Activated CD4-positive, CD25-positive, alpha-beta regulatory T cell treated with anti-CD3 and anti-CD28 coated beads, Interleukin-2, amount 50 U/mL, for 16 hours (primary cell): Measurements from ENCODE around the gene PHF2.

ENCODE experiments used
- DNase-seq: peaks from one replicate; pipeline ENCODE4 v3.0.0-alpha.2; 2020; ENCODE audit warnings: low read depth, low spot score

PHF2 gene

GRCh38 chr9:93576258-93577077, at the start of gene PHF2:
PHF2 (plus strand) TSS chr9:93576584; CDS start chr9:93576774, 190 bp downstream.
- DNase-seq, result no peak

GRCh38 chr9:93531374-93531773, 45.0 kb upstream of the PHF2 start:
- DNase-seq, result no peak

DNA sequence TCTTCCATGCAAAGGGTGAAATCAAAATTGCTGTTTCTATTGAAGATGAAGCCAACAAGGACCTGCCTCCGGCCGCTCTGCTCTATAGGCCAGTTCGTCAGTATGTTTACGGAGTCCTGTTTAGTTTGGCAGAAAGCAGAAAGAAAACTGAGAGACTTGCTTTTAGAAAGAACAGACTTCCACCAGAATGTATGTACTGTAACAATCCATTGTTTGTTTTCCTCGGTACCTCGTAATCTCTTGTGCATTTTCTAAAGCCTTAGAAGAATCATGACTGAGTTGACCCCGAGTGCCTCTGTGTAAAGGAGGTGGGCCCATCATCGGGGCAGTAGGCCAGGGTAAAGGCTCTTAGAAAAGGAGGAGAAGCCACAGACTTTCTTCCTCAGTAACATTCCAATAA, 44.2 kb upstream of the PHF2 start:
- DNase-seq, result no peak

DNA sequence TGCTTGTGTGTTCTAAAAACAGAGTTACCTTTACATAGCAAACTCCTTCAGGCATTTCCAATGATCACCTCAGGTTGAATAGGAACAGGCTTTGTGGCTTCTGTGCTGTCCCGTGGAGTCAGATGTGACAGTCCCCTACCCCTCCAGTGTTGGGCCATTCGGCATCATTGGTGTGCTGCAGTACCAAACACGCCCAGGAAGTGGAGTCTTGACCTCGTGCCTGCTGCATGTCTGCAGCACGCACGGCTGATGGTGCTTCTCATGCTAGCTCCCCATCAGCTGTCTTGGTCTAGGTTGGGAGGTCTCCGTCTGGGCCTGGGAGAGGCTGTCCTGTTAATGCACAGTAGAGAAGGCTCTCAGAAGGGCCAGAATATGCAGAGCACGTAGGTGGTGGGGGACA, 42.5 kb upstream of the PHF2 start:
- DNase-seq, result no peak

- DNase-seq, result no peak
These were observed 40.2 kb upstream of the PHF2 start for GRCh38 chr9:93536167-93536566.

- DNase-seq, result no peak
These were observed 39.5 kb upstream of the PHF2 start for GRCh38 chr9:93536874-93537273.

DNA sequence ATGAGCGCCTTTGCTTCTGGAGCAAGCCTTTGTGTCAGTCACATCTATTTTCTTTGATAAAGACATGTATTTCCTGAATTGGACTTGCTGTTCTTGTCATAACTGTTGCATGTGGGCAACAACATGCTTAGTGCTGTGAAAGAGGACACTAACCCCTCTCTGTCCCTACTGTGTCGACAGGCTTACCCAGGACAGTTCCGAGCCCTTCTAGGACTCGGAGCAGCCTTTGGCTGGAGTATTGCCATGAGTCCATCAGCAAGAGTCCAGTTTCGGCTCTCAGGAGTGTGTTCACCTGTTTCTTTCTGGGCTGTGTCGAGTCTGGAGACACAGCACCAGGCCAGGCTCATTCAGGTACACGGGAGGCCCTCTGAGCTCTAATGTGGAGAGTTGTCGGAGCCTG, 36.1 kb upstream of the PHF2 start:
- DNase-seq, result no peak

- no peak for DNase-seq
These were observed 35.4 kb upstream of the PHF2 start for GRCh38 chr9:93541005-93541404.

- DNase-seq, result no peak
These were observed 34.6 kb upstream of the PHF2 start for GRCh38 chr9:93541581-93542349.

- DNase-seq, result no peak
These were observed 33.3 kb upstream of the PHF2 start for GRCh38 chr9:93543117-93543516.

- DNase-seq, result no peak
These were observed 30.0 kb upstream of the PHF2 start for GRCh38 chr9:93546356-93546755.

DNA sequence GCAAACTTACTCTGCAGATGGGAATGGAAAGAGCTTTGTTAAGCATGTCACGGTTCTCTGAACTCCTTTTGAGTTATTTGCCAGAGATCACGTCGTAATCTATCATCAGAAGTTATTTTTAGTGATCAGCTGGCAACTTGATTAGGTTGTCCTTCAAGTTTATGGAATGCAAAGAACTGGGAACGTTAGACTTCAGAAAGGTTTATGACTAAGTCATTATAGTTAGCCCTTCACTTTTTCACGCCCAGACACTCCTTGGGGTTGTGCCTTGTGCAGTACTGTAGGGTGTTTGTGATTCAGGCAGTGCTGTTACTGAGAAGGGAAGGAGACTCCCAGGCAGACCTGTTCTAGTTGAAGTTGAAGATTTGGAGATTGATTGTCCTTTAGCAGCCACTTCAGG, 26.8 kb upstream of the PHF2 start:
- no peak for DNase-seq

DNA sequence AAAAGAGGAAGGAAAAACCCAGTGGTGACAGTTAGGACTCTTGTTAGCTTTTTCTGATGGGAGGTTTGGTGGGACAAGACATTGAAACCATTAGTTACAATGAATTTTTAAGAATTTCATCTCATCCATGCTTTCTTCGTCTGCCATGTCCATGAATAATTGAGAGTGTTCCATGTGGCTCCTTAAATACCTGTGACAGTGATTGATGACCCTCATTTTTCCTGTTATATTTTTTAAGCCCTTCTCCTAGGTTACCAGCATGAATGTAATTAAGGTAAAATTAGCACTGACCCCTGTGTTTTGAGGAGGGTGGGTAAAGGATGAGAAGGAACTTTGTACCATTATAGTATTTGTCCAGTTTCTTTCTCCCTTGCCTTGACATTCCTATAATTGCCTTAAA, 23.5 kb upstream of the PHF2 start:
- DNase-seq, result no peak

DNA sequence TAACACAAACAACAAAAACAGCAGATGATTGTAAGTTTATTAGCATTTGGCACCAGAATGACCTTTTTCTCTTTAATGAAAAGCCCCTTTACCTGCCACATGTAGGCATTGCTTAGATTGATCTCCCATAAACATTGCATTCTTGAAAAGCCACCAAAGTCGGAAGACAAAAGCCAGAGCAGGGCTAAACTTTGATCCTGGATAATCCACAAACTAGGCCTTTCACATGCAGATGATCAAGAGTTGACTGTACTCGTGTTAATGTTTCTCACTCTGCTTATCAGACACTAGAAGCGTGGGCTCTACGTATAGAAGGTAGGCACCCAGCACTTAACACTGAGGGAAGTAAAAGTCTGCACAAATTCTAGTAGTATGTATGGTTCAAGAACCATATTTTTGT, 21.0 kb upstream of the PHF2 start:
- no peak for DNase-seq

DNA sequence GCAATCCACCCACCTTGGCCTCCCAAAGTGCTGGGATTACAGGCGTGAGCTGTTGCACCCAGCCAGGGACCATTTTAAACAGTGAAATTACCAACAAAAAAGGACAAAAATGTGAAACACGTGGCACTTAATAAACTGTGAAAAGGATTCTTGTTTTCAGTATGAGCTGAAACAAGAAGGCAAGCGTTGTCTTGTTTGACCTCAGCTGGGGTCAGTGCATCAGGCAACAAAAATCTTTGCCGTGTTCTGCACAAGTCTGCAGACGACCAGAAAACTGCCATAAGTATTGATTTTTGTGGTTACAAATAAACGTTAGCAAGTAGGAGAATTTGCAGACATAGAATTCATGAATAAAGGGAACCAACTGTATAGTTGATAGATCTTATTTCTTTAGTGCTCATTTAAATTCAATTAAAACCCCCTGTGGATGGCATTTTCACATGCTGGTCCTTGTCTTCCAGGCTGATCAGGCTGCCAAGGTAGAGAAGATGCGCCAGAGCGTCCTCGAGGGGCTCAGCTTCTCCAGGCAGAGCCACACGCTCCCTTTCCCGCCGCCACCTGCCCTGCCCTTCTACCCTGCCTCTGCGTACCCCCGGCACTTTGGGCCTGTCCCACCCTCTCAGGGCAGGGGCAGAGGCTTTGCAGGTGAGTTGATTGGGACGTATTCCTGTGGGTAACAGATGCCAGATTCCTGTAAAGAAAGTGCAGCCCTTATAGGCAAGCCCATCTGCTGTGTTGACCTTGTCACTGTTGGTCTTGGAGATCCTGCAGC, 18.8 kb upstream of the PHF2 start:
- DNase-seq, result no peak

DNA sequence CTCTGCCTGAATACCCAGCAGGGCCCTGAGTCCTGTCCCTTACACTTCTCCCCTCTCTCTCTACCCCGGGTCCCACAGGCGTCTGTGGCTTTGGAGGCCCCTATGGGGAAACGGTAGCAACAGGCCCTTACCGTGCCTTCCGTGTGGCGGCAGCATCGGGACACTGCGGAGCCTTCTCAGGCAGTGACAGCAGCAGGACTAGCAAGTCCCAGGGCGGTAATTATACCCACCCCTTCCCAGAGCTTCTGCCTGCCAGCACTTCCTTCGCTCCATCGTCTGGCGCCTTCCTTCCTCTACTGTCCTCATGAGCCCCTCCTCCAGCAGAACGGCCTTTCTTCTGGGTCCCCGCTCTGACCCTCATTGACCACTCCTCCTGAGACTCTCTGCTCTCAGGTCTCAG, 17.9 kb upstream of the PHF2 start:
- no peak for DNase-seq

DNA sequence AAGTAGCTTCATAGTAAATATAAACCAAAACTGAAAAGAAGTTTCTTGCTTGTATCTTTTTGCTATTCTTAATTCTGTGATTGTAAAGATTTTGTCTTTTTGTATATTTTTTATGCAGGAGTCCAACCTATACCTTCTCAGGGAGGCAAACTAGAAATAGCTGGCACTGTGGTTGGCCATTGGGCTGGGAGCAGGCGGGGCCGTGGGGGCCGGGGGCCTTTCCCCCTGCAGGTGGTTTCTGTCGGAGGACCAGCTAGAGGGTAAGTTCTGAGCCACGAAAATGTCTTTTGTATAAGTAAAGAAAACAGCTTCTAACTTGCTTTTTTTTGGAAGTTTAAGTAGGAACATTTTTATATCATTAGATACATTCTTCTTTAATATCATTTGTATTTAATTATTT, 15.4 kb upstream of the PHF2 start:
- DNase-seq, result no peak

DNA sequence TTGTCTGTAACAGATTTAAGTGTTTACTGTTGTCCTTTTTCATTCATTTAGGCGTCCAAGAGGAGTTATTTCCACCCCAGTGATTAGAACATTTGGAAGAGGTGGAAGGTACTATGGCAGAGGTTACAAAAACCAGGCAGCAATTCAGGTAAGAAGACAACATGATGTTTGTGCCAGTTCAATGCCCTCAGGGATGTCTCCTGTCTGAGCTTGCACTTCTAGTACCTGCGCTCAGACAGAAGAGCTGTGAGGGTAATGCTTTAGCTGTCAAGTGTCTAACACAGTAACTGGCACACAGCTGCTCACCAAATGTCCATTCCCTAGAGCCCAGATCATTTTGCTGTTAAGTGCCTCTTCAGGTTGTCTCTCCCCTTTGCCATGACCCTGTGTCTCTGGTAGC, 14.2 kb upstream of the PHF2 start:
- no peak for DNase-seq

DNA sequence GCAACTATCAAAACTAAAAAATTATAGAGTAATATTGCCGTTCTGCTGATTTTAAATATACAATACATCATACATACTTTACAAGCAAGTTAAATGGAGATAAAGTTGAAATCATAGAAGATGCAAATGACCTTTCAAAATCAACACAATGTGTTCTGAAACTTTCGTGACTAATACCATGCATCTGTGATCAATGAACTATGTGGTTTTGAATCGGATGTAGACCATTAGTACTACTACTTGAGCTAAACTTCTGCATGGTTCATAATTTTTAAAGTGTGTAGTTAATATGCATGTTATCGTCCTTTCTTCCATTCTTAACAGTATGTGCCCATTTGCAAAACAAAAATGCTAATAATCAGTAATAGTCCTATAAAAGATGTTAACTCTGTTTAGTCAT, 11.3 kb upstream of the PHF2 start:
- DNase-seq, result no peak

DNA sequence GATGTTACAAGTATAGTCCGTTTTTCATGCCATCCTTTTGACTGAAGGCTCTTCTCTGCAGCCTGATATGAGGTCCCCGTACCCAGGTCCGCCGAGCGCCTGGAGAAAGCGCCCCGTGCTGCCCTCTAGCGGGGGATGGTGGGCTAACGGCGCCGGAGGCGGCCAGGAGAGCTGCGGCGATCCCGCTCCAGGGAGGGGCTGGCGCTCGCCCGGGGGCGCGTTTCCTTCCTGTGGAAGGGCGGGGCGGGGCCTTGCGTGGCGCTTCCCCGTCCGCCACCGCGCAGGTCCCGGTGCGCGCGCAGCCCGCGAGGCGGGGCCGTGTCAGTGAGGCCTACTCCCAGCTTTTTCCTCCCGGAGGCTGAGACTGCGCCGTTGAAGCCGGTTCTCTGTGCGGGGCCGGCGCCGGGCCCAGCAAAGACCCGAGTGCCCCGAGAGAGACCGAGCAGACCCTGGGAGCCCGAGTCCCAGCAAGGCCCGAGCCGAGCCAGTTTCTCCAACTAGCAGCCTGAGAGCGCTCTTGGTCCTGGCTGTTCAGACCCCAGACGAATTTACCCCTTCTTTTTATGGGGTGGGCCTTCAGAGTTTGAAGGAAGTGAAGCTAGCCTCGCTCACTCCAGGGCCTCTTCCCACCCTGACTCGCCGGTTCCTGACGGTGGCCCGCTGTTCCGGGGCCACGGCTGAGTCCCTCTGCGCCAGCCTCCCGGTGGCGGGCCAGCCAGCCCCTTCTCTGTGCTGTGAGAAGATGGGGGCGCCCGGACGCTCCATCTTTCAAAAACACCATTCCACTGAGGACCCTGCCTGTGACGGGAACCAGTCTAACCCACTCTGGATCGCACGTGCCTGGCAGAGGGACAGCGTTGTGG, 9.7 kb upstream of the PHF2 start:
- peak; percentile 97 for DNase-seq

GRCh38 chr9:93567271-93567959, 9.0 kb upstream of the PHF2 start:
- DNase-seq, result no peak
